Mucosa of descending colon (tissue), 3 donors: ENCODE measurements around the gene CSTB. TPM values are rescaled to one million over a fixed set of nuclear protein-coding genes. Genes with fewer than 3 reads are reported as not detected.

Experiments used
- ATAC-seq: fragments of 200-7000 bp; cut with Tn5 transposase; one replicate; pipeline ENCODE4 v1.9.1; 2020; ENCODE audit warnings: mild to moderate bottlenecking, moderate library complexity
- DNase-seq, 3 donors: peaks; one replicate each; pipeline ENCODE4 v3.0.0-alpha.2; 2020
- H3K36me3 ChIP-seq: fragments of 200-600 bp; one replicate; pipeline ENCODE4 v1.8.0; 2021; ENCODE audit warnings: low read depth, mild to moderate bottlenecking
- H3K4me1 ChIP-seq: fragments of 200-600 bp; one replicate; pipeline ENCODE4 v1.8.0; 2021; ENCODE audit warnings: low read depth, mild to moderate bottlenecking
- H3K4me3 ChIP-seq: fragments of 200-600 bp; one replicate; pipeline ENCODE4 v1.8.0; 2021; ENCODE audit warnings: mild to moderate bottlenecking
- H3K9me3 ChIP-seq: fragments of 200-600 bp; one replicate; pipeline ENCODE4 v1.8.0; 2021; ENCODE audit warnings: mild to moderate bottlenecking
- intact Hi-C, 2 donors: fragments of 100-400 bp; cut with DNase I in 1 of 2; cut with micrococcal nuclease in 1 of 2; formaldehyde crosslinking; loops; one replicate each; pipeline versions ENCODE4 v1.11.0 to v1.11.1; 2022; cut with DNase I, micrococcal nuclease
- total RNA-seq, 3 donors: library from RNA; stranded (reverse); fragmentation: NEBNext Ultra II Directional in 2 of 3; extraction: Animal tissue kit (Norgen Biotek cat#: 25700) in 2 of 3; gene quantifications; one replicate each; pipeline versions ENCODE4 v1.2.1 to v1.2.4, GENCODE V29; 2021 to 2023
- TF ChIP-seq, protein P1 (sequence below): fragments of 200-600 bp; IDR thresholded peaks from one replicate; pipeline ENCODE4 v1.8.0; 2022; ENCODE audit warnings: antibody characterized with exemption, mild to moderate bottlenecking
- donor health status: DM: no; HTN: no; CAD: no; lungs with moderate emphysema.
- donor health status: DM: no; HTN: no; CAD: no.
- donor health status: DM: no; HTN: yes; CAD: no.

The CSTB gene
- total RNA-seq, 3 donors from 2014 or later = 36.2 to 64.5 (median 56.8) TPM

DNA sequence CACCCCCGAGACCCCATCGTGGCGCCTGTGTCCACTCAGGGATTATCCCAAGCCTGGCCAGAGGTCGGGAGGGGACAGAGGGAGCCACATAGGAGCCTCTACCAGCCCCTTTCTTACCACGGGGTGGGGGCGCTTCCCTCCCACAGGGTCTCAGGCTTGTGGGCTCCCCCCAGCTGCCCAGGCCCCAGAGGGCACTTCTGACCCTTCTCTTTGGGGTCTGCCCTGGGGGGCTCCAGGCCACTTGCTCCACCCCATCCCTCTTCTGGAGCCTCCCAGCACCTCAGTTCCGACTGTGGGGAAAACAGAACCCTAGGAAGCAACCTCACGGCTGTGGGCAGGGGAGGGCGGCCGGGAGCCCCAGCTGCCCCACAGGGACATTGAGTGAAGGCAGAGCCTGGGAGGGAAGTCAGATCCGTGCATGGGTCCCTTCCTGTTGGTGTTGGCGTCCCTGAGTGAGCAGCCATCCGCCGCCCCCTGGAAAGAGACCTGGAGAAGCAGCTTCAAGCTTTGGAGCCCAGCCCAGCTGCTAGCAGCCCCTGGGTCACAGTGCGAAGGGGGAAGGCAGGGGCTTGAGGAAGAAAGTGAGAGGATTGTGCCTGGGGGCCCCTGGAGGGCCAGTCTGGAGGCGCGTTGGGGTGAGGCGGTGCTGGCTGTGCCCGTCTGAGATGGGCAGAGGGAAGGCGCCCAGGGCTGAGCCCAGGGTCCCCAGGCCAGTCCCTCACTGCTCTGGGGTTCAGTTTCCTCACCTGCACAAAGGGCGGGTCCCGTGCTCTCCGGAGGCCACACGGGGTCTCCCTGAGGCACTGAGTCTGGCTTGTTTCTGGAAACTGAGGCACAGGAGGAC is 35.4 kb upstream of the CSTB start:
- no peak for DNase-seq
- intact Hi-C loops = loop anchor here in 1 of 2 donors (5.0 kb wide), 1 partner anchor 166 kb away; no protein-coding TSS in a partner anchor
- TF ChIP-seq, protein P1, sequence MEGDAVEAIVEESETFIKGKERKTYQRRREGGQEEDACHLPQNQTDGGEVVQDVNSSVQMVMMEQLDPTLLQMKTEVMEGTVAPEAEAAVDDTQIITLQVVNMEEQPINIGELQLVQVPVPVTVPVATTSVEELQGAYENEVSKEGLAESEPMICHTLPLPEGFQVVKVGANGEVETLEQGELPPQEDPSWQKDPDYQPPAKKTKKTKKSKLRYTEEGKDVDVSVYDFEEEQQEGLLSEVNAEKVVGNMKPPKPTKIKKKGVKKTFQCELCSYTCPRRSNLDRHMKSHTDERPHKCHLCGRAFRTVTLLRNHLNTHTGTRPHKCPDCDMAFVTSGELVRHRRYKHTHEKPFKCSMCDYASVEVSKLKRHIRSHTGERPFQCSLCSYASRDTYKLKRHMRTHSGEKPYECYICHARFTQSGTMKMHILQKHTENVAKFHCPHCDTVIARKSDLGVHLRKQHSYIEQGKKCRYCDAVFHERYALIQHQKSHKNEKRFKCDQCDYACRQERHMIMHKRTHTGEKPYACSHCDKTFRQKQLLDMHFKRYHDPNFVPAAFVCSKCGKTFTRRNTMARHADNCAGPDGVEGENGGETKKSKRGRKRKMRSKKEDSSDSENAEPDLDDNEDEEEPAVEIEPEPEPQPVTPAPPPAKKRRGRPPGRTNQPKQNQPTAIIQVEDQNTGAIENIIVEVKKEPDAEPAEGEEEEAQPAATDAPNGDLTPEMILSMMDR = no peak
- H3K4me1 ChIP-seq = peaks cover 22% of the 10 kb centered on the region
- H3K4me3 ChIP-seq = no peak overlapping the region
- H3K36me3 ChIP-seq = no peaks in the 10 kb centered on the region
- no peaks in the 10 kb centered on the region for H3K9me3 ChIP-seq
- ATAC-seq = peak; percentile 4

DNA sequence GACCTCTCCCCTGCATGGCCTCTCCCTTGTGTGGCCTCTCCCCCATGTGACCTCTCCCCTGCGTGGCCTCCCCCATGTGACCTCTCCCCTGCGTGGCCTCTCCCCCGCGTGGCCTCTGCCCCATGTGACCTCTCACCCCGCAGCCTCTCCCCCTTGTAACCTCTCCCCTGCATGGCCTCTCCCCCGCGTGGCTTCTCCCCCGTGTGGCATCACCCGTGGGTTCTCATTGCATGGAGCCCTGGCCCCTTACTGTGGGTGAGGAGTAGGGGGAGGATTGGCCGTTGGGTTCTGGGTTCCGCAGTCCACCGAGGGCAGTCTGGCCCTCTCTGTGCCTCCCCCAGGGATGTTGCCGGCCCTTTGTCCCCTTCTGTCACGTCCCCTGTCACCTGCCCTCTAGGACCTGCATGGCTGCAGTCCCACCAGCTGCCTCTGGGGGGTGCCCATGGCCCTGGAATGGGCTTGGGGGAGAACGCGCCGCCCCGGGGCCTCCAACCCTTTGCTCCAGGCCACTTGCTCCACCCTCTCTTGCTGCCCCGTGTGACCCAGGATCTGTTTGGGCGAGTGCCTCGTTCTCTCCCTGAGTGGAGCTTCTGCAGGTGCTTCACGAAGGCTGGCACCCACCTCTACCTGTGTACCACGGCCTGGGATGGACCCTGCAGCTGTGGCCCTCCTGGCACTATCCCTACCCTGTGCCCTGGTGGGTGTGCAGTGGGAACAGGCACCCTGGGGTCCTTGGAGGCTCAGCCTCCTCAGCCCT is 34.6 kb upstream of the CSTB start:
- intact Hi-C loops = loop anchor here in 1 of 2 donors (5.0 kb wide), 1 partner anchor 167 kb away; no protein-coding TSS in a partner anchor
- peaks cover 22% of the 10 kb centered on the region for H3K4me1 ChIP-seq
- DNase-seq (peak; percentile 91 to 96 (median 93)), ATAC-seq (peak; percentile 88)
- H3K36me3 ChIP-seq = no peaks in the 10 kb centered on the region
- TF ChIP-seq, protein P1 = peak; percentile 92
- H3K9me3 ChIP-seq = no peaks in the 10 kb centered on the region
- H3K4me3 ChIP-seq = no peak overlapping the region

DNA sequence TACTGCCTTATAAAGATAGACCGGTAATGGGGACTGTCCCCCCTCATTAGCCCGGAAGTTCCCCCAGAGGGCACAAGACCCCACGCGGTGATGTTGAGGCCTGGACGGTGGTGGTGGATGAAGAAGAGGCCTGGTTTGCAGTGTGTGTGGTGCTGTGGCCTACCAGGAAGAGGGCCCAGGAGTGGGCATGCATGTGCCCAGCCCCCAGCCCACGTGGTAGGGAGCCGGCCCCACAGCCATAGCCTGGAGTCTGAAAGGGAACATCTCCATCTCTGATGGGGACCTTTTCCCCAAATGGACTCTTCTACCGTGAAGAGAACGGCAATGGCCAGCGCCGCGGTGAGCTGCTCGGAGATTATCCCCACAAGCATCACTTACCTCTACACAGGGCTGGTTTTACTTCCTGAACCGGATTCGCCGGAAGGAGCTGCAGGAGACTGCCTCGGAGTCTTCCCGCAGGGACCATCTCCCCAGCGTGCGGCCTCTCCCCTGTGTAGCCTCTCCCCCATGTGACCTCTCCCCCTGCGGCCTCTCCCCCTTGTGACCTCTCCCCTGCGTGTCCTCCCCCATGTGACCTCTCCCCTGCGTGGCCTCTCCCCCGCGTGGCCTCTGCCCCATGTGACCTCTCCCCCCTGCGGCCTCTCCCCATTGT is 33.9 kb upstream of the CSTB start:
- intact Hi-C loops = loop anchor here in 1 of 2 donors (5.0 kb wide), 1 partner anchor 167 kb away; no protein-coding TSS in a partner anchor
- DNase-seq (no peak), ATAC-seq (no peak)
- H3K36me3 ChIP-seq = no peaks in the 10 kb centered on the region
- H3K4me1 ChIP-seq = peaks cover 22% of the 10 kb centered on the region
- TF ChIP-seq, protein P1 = no peak
- H3K9me3 ChIP-seq = no peaks in the 10 kb centered on the region
- no peak overlapping the region for H3K4me3 ChIP-seq

DNA sequence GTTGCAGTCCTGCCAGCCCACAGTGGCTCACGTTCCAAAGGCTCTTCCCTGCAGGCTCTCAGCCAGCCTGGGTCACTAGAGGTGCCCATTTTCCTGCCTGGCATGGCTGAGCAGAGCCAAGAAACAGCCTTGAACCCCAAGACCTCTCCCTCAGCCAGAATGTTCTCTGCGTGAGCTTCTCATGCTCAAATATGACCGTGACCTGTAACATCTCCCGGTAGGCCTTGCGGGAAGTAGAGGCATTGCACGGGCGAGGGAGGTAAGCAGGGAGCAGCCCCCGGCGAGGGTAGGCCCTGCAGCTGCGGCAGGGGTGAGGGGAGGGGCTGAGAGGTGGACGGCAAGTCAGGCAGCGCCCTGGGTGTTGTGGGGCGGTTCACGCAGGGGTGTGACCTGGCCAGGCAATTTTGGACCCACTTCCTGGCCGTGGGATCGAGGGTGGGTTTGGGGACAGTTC is 33.3 kb upstream of the CSTB start:
- Histone ChIP-seq H3K4me3 (no peak overlapping the region), H3K9me3 (no peaks in the 10 kb centered on the region), H3K36me3 (no peaks in the 10 kb centered on the region), H3K4me1 (peaks cover 20% of the 10 kb centered on the region)
- no peak for ATAC-seq
- intact Hi-C loops = no loop called here
- DNase-seq = no peak
- TF ChIP-seq, protein P1 = no peak

DNA sequence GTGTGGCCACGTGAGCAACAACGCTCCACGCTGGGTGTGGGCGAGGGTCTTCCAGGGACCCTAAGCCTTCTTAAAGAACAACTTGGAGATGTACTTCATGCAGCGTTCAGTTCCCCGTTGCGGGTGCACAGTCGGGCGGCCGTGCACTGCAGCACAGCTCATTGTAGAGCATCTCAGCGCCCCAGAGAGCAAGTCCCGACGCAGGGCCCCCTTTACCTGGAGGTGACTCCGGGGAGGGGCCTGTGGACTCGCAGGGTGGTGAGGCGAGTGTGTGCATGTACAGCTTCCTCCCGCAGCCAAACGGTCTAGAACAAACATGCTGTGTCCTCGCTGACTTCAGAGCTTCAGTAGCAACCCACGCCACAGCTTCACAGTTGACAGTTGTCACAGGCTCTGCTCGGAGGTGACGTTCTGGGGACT is 32.7 kb upstream of the CSTB start:
- DNase-seq = no peak
- H3K9me3 ChIP-seq = no peaks in the 10 kb centered on the region
- TF ChIP-seq, protein P1 = no peak
- no peak overlapping the region for H3K4me3 ChIP-seq
- no peak for ATAC-seq
- peaks cover 20% of the 10 kb centered on the region for H3K4me1 ChIP-seq
- no peaks in the 10 kb centered on the region for H3K36me3 ChIP-seq
- intact Hi-C loops = no loop called here
